COLO668 (cell line): ENCODE measurements around the gene SHISA9.
"Not testable (repeated sequence)": the region's sequence is repeated elsewhere in the genome, so short reads cannot be mapped to it uniquely, and the experiment has no call there.

ENCODE experiments used
- DNase-seq: peaks from one replicate; lab custom pipeline; 2025; ENCODE audit not compliant: unreplicated experiment; lab: John Stamatoyannopoulos, UW

SHISA9 gene

GRCh38 chr16:12899529-12900143 is 1.8 kb upstream of the SHISA9 start:
- no peak for DNase-seq

GRCh38 chr16:12900156-12900555 is 1.2 kb upstream of the SHISA9 start:
- DNase-seq = no peak

- DNase-seq = peak; percentile 6
Observed at GRCh38 chr16:12900599-12901203, 697 bp upstream of the SHISA9 start.

GRCh38 chr16:12901204-12901596 is 198 bp upstream of the SHISA9 start:
- peak; percentile 40 for DNase-seq

GRCh38 chr16:12902511-12903372 is 1.3 kb downstream of the SHISA9 start:
- no peak for DNase-seq

- DNase-seq = no peak
Observed at GRCh38 chr16:12903407-12904328, 2.3 kb downstream of the SHISA9 start.

- DNase-seq = no peak
Observed at GRCh38 chr16:12904329-12904671, 2.9 kb downstream of the SHISA9 start.

GRCh38 chr16:12906271-12906670 is 4.9 kb downstream of the SHISA9 start:
- DNase-seq = no peak

GRCh38 chr16:12906765-12907516 is 5.5 kb downstream of the SHISA9 start:
- no peak for DNase-seq

- DNase-seq = no peak
Observed at GRCh38 chr16:12907670-12908233, 6.4 kb downstream of the SHISA9 start.

- DNase-seq = no peak
Observed at GRCh38 chr16:12917246-12917645, 15.8 kb downstream of the SHISA9 start.

GRCh38 chr16:12917653-12918052 is 16.3 kb downstream of the SHISA9 start:
- no peak for DNase-seq

GRCh38 chr16:12920739-12921138 is 19.3 kb downstream of the SHISA9 start:
- DNase-seq = no peak

GRCh38 chr16:12923640-12924039 is 22.2 kb downstream of the SHISA9 start:
- DNase-seq = not testable (repeated sequence)

- no peak for DNase-seq
Observed at GRCh38 chr16:12925026-12925800, 23.8 kb downstream of the SHISA9 start.

GRCh38 chr16:12927591-12927990 is 26.2 kb downstream of the SHISA9 start:
- no peak for DNase-seq

- no peak for DNase-seq
Observed at GRCh38 chr16:12930881-12931280, 29.5 kb downstream of the SHISA9 start.

GRCh38 chr16:12936391-12936790 is 35.0 kb downstream of the SHISA9 start:
- DNase-seq = no peak

GRCh38 chr16:12941896-12942295 is 40.5 kb downstream of the SHISA9 start:
- no peak for DNase-seq
